GM21737 (cell line): ENCODE results near the gene FNDC3A.

Experiments
- ATAC-seq: cut with Tn5 transposase; IDR thresholded peaks from one replicate; pipeline ENCODE4 v1.9.1; 2021; ENCODE audit warnings: mild to moderate bottlenecking, moderate library complexity; ENCODE audit not compliant: unreplicated experiment

Gene FNDC3A

GRCh38 chr13:49247643-49248621 is 272.2 kb downstream of the FNDC3A start, which contains the start of gene CDADC1:
Gene CDADC1, plus strand, starts transcription at chr13:49247925. Its CDS starts 113 bp downstream, at chr13:49248038.
- peak; percentile 97 for ATAC-seq

GRCh38 chr13:49248622-49249002 is 272.9 kb downstream of the FNDC3A start:
- no peak for ATAC-seq

- no peak for ATAC-seq
Measured at GRCh38 chr13:49251326-49251725, 275.6 kb downstream of the FNDC3A start.

GRCh38 chr13:49253310-49253709 is 277.6 kb downstream of the FNDC3A start:
- ATAC-seq, result no peak

GRCh38 chr13:49254007-49254406 is 278.3 kb downstream of the FNDC3A start:
- no peak for ATAC-seq

GRCh38 chr13:49256841-49257240 is 281.1 kb downstream of the FNDC3A start:
- ATAC-seq, result no peak

GRCh38 chr13:49258089-49258796 is 282.5 kb downstream of the FNDC3A start:
- ATAC-seq, result no peak
